Right forelimb (tissue), 1 donor: ENCODE measurements around the gene CACNA1H.

Experiments
- DNase-seq: peaks from one replicate; pipeline ENCODE4 v3.0.0-alpha.2; 2018

The CACNA1H gene

DNA sequence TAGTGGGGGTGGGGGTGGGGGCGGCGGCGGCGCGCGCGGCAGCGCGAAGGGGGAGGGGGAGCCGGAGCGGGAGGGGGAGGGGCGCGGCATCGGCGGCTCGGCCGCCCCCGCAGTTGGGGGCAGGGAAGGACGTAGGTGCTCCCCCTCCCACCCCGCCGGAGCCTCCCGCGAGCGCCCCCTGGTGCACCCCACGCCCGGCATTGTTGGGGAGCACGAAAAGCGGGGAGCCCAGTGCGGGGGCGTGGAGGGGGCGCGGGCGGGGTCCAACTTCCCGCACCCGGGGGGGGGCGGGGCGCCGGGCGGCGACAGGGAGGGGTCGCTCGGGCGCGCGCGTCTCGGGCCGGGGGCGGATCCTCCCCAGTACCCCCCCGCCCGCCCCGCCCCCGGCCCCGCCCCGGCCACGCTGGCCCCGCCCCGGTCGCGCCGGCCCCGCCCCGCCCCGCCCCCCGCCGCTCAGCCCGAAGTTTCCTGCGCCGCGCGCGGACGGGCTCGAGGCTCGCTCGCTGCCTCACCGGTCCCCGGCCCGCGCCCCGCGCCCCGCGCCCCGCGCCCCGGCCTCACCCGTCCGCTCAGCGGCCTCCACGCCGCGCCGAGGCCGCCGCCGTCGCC is at the start of gene CACNA1H:
Gene CACNA1H (plus strand): TSS at position 456 of the 609 bp plus-strand sequence. CDS start 632 bp downstream, outside the sequence.
- peak; percentile 71 for DNase-seq

DNA sequence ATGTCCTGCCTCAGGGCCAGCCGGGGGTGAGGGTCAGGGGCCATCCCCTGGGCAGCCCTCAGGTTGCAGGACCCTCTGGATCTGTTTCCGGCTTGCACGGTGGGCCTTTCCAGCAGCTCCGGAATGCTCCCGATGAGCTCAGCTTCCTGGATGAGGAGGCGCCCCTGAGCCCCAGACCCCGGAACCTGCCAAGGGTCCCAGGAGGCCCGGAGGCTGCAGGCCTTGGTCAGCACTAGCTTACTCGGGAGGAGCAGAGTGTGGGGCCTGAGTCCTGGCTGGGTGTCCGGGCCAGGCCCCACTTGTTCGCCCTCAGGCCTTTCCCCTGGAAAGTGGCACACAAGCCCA is 49.3 kb upstream of the CACNA1H start:
- no peak for DNase-seq

DNA sequence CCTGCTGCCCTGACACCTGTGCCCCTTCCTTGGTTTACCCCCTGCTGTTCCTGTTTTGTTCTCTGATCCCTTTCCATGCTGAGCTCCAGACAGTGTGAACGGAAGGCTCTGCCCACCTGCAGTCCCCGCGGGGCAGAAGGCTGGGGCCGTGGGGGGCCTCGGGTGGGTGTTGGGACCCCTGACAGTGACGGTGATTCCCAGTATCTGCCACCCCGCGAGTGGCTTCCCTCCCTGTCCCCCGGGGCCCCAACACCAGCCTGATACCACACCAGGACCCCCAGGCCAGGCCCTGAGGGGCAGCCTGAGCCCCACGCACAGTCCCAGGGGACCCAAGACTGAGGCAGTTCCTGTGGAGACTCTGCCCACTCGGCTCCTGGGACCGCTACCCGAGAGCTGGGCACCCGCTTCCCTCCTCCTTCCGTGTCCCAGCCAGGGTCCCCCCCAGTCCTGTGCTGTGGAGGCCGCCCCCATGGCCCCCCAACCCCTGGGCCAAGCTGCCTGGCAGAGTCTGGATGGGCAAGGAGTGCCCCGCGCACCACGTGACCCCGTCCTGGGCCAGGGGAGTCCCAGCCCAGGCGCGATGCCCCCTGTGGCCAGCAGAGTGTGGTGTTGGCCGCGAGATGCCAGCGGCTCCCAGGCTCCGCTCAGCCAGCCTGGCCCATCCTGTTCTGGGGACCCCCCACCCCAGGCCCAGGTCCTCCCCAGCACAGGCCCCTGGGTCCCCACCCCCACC is 46.9 kb upstream of the CACNA1H start:
- peak; percentile 83 for DNase-seq

DNA sequence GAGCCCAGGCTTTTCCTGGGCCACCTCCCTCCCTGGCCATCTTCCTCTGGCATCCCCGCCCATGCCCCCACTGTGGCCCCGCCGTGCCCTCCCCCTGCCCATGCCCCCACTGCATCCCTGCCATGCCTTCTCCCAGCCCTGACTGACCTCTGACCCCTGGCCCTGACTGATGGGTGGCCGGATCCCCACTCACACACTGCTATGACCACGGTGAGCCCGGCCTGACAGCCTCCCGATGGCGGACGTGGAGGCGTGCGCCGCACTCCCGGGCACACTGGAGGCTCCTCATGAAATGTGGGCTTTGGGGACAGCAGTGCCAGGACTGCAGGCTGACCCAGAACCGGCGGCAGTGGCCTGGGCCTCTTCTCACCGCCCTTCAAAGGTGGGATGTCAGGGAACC is 46.2 kb upstream of the CACNA1H start:
- DNase-seq, result no peak

DNA sequence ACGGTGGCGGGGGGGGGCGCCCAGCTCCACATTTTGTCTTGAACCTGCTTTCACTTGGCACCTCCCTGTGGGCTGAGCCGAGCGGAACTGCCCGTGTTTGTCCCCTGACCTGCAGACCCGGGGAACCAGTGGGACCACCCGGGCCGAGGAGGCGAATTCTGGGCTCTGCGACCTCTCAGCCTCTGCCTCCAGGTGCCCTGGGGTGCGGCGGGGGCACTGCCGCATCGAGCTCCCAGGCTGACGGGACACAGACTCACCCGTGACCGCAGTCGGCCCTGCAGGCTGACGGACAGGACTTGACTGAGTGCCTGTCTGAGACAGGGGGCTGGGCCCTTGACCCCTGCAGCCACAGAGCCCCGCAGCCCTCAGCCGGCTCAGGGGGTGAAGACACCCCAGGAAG is 45.8 kb upstream of the CACNA1H start:
- no peak for DNase-seq

DNA sequence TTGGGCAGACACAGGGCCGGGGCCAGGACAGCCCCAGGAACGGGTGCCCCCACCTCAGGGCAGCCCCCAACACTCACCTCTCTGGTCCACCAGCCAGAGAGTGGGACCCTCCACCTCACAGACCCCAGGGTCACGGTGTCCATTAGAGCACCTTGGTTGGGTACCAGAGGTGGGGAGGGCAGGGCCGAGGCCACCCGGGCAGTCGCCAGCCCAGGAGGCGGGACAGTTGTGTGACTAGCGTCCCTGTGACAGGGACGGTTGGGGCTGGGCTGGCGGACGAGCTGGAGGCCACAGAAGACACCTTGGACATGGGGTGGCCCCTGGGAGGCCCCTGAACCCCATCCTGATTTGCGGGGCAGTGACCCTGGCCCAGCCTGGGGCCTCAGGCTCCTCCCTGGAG is 45.2 kb upstream of the CACNA1H start:
- no peak for DNase-seq

DNA sequence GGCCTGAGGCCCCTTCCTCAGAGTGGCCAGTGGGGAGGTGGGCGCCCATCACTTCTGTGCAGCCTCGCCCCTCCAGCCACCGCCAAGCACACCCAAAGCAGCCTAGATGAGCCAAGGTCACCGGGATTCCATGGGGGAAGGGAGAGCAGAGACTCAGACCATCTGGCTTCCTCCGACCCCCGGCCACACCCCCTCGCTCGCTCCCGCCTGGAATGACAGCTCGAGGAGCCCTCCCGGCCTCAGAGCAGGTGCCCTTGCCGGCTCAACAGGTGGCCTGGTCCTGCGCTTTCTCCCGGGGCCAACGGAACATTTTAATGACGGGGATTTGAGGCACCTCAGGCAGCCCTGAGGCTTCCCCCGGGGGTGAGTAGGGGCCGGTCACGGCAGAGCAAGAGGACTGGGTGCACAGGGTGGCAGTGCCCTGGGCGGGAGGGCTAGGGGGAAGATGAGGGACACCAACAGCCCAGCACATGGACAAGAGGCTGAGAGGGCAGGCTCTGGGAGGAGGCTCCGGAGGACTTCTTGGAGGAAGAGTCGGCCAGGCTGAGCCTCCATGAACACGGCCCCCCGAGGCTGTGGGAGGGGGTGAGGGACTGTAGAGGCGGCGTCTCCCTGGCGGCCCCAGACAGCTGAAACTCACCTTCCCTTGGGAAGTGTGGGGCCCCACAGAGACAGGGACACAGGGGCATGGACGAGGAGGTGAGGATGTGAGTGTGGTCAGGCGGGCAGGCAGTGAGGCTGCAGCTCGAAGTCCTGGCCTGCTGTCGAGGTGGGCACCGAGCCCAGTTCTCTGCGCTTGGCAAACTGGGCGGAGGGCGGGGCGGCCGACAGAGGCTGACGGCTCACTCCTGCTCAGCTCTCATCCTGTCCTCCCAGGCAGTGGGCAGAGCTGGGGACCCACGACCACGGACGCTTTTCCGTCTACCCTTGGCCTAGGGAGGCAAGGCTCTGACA is 44.3 kb upstream of the CACNA1H start:
- peak; percentile 73 for DNase-seq

DNA sequence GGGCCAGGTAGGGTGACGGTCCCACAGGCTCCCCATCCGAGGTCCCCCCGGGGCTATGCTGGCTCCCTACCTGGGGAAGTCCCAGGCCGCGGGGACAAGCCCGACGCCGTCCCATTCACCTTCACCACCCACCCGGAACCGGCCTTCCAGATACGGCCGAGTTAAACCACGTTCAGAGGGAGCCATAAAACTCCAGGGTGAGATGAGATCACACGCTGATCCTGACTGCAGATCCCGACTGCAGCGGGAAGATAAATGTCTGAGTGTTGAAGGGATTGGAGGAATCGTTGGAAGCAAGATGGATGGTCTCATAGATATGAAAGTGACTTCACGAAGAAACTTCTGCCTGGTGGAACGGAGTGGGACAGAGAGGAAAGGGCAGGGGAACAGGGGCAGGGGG is 43.3 kb upstream of the CACNA1H start:
- DNase-seq, result no peak

DNA sequence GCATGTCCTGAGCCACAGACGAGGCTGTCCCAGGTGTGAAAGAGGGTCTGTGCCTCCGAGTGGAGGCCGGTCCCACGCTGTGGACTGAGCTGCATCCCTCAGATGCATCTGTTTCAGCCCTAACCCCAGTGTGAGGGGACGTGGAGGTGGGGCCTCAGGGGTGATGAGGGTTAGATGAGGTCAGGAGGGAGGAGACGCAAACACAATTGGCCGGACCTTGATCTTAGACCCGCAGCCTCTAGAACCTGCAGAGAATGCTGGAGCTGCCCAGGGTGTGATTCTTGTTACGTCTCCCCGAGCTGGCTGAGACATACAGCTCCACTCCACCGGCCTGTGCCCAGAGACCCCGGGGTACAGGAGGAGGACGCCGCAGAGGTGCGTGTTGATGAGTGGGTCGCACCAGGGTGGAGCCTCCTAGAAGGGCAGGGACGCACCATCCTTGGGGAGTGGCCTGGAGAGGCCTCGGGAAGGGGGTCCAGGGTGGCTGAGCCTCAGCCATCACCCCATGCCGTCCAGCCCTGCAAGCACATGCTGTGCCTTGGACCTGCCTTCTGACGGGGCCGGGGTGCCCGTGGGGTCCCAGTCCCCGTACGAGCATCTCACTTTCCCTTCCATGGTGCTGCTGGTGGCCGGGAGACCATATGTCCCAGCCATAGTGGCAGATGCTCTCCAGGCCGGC is 40.3 kb upstream of the CACNA1H start:
- no peak for DNase-seq

DNA sequence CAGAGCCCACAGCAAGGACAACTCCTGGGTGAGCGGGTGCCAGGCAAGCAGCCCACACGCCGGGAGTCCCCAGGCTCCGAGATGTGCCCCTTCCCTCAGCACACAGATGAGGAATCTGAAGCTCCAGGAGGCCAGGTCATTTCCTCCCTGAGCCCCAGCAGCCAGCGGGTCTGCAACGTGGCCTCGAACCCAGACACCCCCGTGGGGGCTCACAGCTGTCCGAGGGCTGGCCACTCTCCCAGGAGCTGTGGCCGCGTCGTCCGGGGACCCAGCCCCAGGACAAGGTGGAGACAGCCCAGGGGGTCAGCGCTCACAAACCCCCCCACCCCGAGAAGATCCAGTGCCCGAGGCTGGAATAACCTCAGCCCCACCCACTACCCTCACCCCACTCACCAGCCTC is 39.4 kb upstream of the CACNA1H start:
- DNase-seq, result no peak

DNA sequence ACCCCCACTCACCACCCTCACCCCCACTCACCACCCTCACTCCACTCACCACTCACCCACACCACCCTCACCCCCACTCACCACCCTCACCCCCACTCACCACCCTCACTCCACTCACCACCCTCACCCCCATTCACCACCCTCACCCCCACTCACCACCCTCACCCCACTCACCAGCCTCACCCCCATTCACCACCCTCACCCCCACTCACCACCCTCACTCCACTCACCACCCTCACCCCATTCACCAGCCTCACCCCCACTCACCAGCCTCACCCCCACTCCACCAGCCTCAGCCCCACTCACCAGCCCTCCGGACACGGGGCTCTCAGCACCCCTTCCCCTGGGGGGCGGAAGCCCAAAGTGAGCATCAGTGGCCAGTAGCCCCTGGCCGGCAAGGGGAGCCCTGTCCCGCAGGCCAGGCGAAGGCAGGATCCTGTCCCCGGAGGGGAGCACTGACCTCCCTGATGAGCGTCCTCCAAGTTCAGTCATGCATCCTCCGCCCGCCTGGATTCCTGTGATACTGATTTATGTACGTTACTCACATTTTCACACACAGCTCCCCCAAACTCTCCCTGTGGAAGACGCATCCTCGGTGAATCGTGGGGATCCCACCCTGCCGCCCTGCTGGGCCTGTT is 38.9 kb upstream of the CACNA1H start:
- no peak for DNase-seq

DNA sequence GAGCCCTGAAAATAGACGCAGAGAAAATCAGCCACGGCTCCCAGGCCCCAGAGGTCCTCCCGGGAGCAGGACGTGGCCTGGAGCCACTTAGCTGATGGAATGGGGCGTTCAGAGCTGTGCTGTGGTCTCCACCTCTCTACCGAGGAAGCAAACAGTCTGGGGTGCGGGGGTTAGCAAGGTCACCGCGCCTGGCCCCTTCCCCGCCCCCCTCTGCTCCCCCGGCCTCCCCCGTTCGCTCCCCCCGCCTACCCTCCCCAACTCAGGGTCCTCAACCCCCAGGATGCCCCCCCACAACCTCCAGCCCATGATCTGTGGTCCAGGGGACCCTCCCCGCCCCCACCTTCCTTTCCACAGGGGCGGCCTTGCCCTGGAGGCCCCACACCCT is 36.2 kb upstream of the CACNA1H start:
- DNase-seq, result no peak

DNA sequence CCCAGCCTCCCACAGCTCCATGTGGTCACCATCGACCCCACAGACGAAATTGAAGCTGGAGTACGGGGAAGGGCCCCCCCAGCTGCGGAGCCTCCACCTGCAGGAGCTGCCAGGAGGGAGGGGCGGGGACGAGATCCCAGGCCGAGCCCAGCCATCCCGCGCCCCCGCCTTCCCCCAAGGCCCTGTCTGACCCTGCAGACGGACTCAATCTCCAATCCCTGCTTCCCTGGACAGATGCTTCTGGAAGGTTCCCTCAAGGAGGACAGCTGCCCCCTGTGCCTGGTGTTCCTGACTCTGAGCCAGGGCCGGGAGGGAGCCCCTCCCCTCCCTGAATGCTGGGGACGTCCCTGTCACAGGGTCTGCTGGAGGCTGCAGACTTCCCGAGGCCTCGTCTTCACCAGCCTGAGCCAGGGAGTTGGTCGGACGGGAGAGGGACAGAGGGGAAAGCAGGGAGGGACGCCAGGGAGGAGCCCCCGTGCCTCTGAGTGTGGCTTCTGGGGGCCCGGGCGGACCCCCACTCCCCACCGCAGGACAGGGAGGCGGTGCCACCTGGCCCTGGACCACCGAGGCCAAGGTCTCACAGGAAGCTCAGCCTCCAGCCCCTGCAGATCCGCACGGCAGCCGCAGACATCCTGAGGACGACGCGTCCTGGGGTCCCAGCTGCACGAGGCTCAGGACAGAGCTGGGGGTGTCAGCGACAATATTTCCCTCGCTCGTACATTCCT is 35.6 kb upstream of the CACNA1H start:
- DNase-seq, result no peak

DNA sequence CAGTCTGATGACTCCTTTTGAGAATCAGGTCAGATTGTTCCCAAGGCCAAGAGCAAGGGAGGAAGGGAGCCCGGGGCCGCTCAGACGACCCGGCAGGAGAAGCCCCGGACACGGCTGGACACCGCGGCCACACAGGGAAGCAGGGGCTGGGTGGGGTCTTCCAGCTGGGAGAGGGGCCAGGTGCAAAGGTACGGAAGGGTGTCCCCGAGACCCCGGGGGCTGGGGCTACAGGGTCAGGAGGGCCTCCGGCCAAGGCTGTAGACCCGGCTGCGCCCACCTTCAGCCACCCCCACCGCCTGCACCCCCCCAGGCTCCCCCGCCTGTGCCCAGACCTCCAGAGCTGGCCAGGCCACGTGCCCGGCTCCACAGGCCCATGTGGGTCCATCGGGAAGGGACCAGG is 35.0 kb upstream of the CACNA1H start:
- DNase-seq, result no peak

DNA sequence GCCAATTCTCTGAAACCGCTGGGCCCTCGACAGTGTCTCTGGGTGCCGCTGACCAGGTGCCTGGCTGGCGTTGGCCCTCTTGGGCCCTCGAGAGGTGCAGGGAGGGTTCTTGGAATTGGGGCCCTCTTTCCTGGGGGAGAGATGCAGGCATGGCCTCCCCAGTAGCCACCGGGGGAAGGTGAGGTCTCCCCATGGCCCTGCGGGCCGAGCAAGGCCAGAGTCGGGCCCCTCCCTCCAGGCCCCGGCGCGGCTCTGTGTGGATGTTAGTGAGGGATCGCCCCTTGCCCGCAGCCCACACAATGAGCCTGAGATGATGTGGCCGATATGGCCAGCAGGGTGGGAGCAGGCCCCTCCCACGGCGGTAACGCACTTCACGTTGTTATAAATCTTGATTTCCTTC is 33.8 kb upstream of the CACNA1H start:
- no peak for DNase-seq

DNA sequence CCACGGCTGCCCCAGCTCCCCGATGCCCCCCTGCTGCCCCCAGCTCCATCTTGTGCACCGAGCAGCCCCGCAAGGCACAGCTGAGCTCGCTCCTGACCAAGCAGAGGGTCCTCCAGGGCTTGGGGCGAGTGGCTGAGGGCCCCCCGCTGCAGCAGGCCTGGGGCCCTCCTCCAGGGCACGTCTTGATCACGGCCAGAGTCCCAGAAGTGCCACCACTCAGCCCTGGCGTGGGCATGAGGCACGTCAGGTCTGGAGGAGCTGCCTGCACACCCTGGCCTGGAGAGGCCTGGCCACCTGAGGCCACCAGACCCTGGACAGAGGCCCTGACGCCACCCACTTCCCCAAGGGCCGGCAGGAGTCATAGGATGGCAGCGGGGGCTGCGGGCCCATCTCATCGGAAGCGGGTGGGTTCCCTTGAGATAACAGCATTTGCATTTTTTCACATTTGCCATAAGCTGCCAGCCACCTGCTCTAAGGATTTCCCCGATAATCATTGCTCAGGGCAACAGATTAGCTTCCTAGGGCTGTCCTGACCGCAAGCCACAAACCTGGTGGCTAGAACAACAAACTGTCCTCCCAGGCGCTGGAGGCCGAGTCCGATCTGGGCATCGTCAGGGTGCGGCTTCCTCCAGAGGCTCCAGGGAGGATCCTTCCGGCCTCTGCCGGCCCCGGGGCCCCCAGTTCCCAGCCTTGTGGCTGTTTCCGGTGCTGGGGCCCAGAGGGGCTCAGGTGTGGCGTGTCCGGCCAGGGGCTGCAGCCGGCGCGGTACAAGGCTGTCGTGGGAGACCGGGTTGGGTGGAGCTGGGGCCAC is 32.9 kb upstream of the CACNA1H start:
- DNase-seq, result no peak

DNA sequence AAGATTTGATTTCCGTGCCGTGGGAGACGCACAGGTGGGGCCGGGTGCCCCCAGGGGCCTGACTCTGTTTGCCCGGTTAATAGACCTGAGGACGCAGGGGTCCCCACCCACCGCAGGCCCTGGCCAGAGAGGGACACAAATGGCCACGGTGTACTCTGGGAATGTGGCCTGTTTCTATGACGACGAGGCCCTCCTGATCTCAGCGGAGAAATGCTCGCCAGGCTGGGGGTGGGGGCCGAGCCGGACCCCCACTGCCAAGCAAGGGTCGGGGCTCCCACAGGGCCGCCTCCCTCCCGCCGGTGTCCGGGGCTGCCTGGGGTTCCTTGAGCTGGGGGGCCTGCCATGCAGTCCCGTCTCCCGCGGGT is 32.3 kb upstream of the CACNA1H start:
- no peak for DNase-seq

DNA sequence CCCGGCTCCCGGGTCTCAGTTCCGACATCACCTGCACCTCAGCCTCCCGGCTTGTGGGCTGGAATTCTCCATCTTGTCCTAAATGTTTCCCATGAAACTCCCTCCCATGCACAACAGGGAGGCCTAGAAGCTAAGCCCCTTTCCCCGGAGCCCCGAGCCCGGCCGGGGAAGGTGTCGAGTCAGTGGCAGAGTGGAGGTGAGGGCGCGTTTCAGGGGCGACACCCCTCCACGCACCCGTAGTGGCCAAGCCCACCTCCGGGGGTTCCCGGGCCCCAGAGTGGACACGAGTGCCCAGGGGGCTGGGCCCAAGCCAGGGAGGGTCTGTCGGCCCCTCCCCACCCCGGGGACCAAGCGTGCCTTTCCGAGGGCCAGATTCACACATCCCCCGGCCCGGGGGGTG is 31.9 kb upstream of the CACNA1H start:
- DNase-seq, result no peak

DNA sequence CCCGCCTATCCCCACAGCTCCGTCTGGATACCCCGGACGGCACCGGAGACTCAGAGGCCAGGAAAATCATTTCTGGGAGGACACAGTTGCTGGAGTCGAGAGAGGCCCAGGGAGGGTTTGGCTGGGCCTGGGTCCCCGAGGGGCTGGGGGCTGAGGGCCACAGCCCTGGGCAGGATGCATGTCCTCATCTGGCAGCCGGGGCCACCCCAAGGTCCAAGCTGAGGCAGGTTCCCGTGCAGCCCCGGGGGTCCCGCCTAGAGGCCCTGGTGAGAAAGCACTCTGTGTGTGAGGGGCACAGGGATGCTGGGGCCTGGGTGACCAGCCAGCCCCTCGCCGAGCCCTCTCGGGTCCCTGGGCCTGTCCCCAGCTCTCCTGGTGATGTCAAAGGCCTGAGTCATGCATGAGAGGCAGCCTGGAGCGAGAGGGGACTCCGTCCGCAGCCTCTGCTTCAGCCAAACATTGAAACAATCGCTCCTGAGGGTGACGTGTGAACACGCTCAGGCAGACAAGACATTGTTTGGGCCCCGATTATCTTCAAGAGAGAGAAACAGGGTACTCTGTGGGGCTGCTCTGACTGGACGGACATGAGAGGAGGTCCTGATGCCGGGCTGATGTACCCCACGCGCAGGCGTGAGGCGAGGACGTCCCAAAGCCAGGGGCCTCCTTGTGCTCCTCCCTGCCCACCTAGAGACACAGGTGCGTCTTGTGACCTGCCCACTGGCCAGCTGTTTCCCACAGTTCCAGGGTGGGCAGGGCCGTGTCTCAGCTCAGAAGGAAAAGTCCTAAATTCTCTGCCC is 31.1 kb upstream of the CACNA1H start:
- no peak for DNase-seq

DNA sequence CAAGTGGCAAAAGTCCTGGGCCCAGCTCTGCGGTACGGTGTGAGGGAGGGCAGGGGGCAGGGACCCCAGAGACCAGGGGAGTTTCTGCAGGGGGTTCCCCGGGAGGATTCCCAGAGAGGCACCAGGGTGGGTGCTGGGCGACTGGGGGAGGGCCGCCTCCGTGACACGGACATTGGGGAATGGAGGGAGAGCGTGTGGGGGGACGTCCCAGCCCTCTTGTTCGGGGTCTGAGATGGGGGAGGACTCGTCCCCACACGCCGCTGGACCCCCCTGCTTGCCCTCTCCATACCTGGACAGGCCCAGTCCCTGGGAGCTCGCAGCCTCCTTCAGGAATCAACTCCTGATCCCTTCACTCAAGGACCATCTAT is 30.5 kb upstream of the CACNA1H start:
- no peak for DNase-seq
